ENCODE results near the gene KRTAP4-4.

KRTAP4-4 gene

DNA sequence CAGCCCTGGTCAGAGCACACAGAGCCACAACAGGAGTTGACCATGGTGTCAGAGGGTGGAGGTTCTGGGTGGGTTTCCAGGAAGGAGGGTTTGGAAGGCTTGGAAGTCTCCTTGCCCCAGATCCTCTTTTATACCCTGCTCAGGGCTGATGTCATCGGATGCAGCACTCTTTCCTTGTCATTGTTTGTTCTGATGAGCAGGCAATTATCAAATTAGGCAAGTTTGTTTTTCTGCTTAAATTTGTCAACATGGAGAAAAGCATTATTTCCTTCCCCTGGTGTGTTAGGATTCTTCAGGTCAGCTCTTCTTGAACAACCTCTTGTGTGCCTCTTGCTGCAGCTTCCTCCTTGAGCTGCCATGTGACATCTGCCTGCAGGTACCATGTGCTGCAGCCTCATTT lies at the start of gene KRTAP4-4:
Gene KRTAP4-4, minus strand, starts transcription at position 101 of the 400 bp plus-strand sequence. Its CDS starts 57 bp downstream, at position 44.
- no peak for ATAC-seq
- TF ChIP-seq ZNF8 (CRISPR knock-in tag; IDR thresholded peaks at IDR 0.05), result no peak
- TF ChIP-seq SNAI2 (CRISPR knock-in tag; IDR thresholded peaks at IDR 0.05), result no peak
- no peak for TF ChIP-seq ZNF565 (CRISPR knock-in tag; conservative IDR thresholded peaks at IDR 0.05; ENCODE audit: low read depth)
- no peak for TF ChIP-seq ISL1 (CRISPR knock-in tag; IDR thresholded peaks at IDR 0.05)
- TF ChIP-seq, protein P1, sequence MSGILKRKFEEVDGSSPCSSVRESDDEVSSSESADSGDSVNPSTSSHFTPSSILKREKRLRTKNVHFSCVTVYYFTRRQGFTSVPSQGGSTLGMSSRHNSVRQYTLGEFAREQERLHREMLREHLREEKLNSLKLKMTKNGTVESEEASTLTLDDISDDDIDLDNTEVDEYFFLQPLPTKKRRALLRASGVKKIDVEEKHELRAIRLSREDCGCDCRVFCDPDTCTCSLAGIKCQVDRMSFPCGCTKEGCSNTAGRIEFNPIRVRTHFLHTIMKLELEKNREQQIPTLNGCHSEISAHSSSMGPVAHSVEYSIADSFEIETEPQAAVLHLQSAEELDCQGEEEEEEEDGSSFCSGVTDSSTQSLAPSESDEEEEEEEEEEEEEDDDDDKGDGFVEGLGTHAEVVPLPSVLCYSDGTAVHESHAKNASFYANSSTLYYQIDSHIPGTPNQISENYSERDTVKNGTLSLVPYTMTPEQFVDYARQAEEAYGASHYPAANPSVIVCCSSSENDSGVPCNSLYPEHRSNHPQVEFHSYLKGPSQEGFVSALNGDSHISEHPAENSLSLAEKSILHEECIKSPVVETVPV (CRISPR knock-in tag; IDR thresholded peaks at IDR 0.05), result no peak
- TF ChIP-seq OSR1 (CRISPR knock-in tag; IDR thresholded peaks at IDR 0.05), result no peak
- TF ChIP-seq TCF4 (CRISPR knock-in tag; IDR thresholded peaks at IDR 0.05; ENCODE audit: borderline replicate concordance), result no peak
- no peak for TF ChIP-seq PPARA (CRISPR knock-in tag; IDR thresholded peaks at IDR 0.05; ENCODE audit: borderline replicate concordance)
- no peak for TF ChIP-seq RARB (CRISPR knock-in tag; IDR thresholded peaks at IDR 0.05)
- TF ChIP-seq, protein P2, sequence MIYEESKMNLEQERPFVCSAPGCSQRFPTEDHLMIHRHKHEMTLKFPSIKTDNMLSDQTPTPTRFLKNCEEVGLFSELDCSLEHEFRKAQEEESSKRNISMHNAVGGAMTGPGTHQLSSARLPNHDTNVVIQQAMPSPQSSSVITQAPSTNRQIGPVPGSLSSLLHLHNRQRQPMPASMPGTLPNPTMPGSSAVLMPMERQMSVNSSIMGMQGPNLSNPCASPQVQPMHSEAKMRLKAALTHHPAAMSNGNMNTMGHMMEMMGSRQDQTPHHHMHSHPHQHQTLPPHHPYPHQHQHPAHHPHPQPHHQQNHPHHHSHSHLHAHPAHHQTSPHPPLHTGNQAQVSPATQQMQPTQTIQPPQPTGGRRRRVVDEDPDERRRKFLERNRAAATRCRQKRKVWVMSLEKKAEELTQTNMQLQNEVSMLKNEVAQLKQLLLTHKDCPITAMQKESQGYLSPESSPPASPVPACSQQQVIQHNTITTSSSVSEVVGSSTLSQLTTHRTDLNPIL (CRISPR knock-in tag; IDR thresholded peaks at IDR 0.05; ENCODE audit: low read depth), result no peak
- no peak for TF ChIP-seq ARNTL (CRISPR knock-in tag; IDR thresholded peaks at IDR 0.05; ENCODE audit: borderline replicate concordance, low read depth)
- no peak for TF ChIP-seq ZFP3 (CRISPR knock-in tag; IDR thresholded peaks at IDR 0.05)
- TF ChIP-seq GLIS3 (CRISPR knock-in tag; IDR thresholded peaks at IDR 0.05), result no peak
- TF ChIP-seq ZC3H10 (CRISPR knock-in tag; IDR thresholded peaks at IDR 0.05), result no peak

DNA sequence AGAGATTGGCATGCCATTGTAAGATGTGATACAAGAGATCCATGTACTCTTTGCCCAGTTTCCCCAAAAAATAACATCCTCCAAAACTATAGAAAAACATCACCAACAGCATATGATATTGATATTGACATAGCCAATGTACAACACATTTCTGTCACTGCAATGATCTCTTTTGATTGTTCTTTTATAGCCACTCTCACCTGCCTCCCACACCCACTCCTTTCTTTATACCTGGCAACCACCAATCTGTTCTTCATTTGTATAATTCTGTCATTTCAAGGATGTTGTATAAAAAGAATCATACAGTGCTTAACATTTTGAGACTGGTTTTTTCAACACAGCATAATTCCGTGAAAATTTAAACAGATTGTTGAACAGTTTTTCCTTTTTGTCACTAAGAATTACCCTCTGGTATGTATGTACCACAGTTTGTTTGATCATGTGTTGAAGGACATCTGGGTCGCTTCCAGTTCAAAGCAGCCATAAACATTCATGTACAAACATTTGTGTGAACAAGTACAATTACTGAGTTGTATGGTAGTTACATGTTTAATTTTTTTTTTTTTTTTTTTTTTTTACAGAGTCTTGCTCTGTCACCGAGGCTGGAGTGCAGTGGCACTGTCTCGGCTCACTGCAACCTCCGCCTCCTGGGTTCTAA lies 39.0 kb upstream of the KRTAP4-4 start:
- no peak for ATAC-seq
- TF ChIP-seq ZFP30 (CRISPR knock-in tag; IDR thresholded peaks at IDR 0.05) (no peak), BACH2 (CRISPR knock-in tag; IDR thresholded peaks at IDR 0.05; ENCODE audit: borderline replicate concordance) (no peak), ZC3H10 (CRISPR knock-in tag; IDR thresholded peaks at IDR 0.05) (no peak), CSDC2 (CRISPR knock-in tag; IDR thresholded peaks at IDR 0.05) (no peak), SNAI2 (CRISPR knock-in tag; IDR thresholded peaks at IDR 0.05) (no peak), TOX (CRISPR knock-in tag; IDR thresholded peaks at IDR 0.05; ENCODE audit: borderline replicate concordance) (no peak), ZNF8 (CRISPR knock-in tag; IDR thresholded peaks at IDR 0.05) (no peak), ZNF70 (CRISPR knock-in tag; IDR thresholded peaks at IDR 0.05) (no peak), RARB (CRISPR knock-in tag; IDR thresholded peaks at IDR 0.05) (no peak), GLIS3 (CRISPR knock-in tag; IDR thresholded peaks at IDR 0.05) (no peak), ESRRG (CRISPR knock-in tag; IDR thresholded peaks at IDR 0.05) (no peak), OSR1 (CRISPR knock-in tag; IDR thresholded peaks at IDR 0.05) (no peak), TCF4 (CRISPR knock-in tag; IDR thresholded peaks at IDR 0.05; ENCODE audit: borderline replicate concordance) (no peak), PPARA (CRISPR knock-in tag; IDR thresholded peaks at IDR 0.05; ENCODE audit: borderline replicate concordance) (no peak), ZFP3 (CRISPR knock-in tag; IDR thresholded peaks at IDR 0.05) (no peak)
- TF ChIP-seq, protein P3, sequence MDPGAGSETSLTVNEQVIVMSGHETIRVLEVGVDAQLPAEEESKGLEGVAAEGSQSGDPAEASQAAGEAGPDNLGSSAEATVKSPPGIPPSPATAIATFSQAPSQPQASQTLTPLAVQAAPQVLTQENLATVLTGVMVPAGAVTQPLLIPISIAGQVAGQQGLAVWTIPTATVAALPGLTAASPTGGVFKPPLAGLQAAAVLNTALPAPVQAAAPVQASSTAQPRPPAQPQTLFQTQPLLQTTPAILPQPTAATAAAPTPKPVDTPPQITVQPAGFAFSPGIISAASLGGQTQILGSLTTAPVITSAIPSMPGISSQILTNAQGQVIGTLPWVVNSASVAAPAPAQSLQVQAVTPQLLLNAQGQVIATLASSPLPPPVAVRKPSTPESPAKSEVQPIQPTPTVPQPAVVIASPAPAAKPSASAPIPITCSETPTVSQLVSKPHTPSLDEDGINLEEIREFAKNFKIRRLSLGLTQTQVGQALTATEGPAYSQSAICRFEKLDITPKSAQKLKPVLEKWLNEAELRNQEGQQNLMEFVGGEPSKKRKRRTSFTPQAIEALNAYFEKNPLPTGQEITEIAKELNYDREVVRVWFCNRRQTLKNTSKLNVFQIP (CRISPR knock-in tag; IDR thresholded peaks at IDR 0.05; ENCODE audit: borderline replicate concordance, low read depth), result no peak
- TF ChIP-seq, protein P2 (CRISPR knock-in tag; IDR thresholded peaks at IDR 0.05; ENCODE audit: low read depth), result no peak

DNA sequence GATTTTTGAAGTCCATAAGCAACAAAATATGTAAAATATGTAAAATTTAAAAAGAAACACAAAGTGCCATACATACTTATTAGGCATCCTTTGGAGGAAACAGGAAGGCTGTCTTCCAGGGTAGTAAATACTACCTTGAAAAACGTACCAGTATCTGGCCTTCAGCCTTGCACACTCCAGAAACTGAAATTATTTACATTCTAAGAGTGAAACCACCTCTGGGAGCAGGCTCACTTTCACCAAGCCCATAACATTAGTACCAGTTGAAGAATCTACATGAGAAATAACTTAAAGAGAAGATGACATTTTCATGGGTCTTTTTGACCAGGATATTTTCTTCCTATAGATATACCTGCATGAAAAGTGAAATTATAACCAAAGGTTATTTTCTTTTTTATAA lies 35.5 kb upstream of the KRTAP4-4 start:
- TF ChIP-seq ZFP3 (CRISPR knock-in tag; IDR thresholded peaks at IDR 0.05) (no peak), ZNF8 (CRISPR knock-in tag; IDR thresholded peaks at IDR 0.05) (no peak), SNAI2 (CRISPR knock-in tag; IDR thresholded peaks at IDR 0.05) (no peak), PPARA (CRISPR knock-in tag; IDR thresholded peaks at IDR 0.05; ENCODE audit: borderline replicate concordance) (no peak), RARB (CRISPR knock-in tag; IDR thresholded peaks at IDR 0.05) (no peak), TOX (CRISPR knock-in tag; IDR thresholded peaks at IDR 0.05; ENCODE audit: borderline replicate concordance) (no peak), ZNF70 (CRISPR knock-in tag; IDR thresholded peaks at IDR 0.05) (no peak), GLIS3 (CRISPR knock-in tag; IDR thresholded peaks at IDR 0.05) (no peak), ZC3H10 (CRISPR knock-in tag; IDR thresholded peaks at IDR 0.05) (no peak), CSDC2 (CRISPR knock-in tag; IDR thresholded peaks at IDR 0.05) (no peak)
- TF ChIP-seq, protein P4, sequence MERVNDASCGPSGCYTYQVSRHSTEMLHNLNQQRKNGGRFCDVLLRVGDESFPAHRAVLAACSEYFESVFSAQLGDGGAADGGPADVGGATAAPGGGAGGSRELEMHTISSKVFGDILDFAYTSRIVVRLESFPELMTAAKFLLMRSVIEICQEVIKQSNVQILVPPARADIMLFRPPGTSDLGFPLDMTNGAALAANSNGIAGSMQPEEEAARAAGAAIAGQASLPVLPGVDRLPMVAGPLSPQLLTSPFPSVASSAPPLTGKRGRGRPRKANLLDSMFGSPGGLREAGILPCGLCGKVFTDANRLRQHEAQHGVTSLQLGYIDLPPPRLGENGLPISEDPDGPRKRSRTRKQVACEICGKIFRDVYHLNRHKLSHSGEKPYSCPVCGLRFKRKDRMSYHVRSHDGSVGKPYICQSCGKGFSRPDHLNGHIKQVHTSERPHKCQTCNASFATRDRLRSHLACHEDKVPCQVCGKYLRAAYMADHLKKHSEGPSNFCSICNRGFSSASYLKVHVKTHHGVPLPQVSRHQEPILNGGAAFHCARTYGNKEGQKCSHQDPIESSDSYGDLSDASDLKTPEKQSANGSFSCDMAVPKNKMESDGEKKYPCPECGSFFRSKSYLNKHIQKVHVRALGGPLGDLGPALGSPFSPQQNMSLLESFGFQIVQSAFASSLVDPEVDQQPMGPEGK (CRISPR knock-in tag; IDR thresholded peaks at IDR 0.05; ENCODE audit: borderline replicate concordance), result no peak
- no peak for ATAC-seq

All from SK-N-SH treated with all-trans-retinoic acid at 6 μM for 48 hours (cell line).